PFSK-1 (cell line): ENCODE data around the gene DCK.

ENCODE experiments used
- FOXP2 ChIP-seq: optimal IDR thresholded peaks from 2 replicates; pipeline ENCODE3; 2011; ENCODE audit warnings: borderline replicate concordance, control low read depth, inconsistent platforms; ENCODE audit not compliant: insufficient read depth; ENCODE audit errors: extremely low read length, extremely low read depth
- POLR2AphosphoS5 ChIP-seq: IDR thresholded peaks from 2 replicates; pipeline ENCODE4 v1.6.1; 2012; ENCODE audit warnings: low read depth, mild to moderate bottlenecking, control low read depth, low read length, moderate library complexity
- REST ChIP-seq, 2 experiments: IDR thresholded peaks; 2 replicates each; pipeline versions ENCODE4 v1.6.1 to v1.8.0; 2011 to 2012; ENCODE audit warnings: low read depth in 2 of 2, low read length in 2 of 2, control low read depth in 1 of 2, inconsistent platforms in 1 of 2, mild to moderate bottlenecking in 1 of 2, moderate library complexity in 1 of 2; ENCODE audit not compliant: insufficient read depth in 1 of 2
- SIN3A ChIP-seq: IDR thresholded peaks from 2 replicates; pipeline ENCODE4 v1.6.1; 2012; ENCODE audit warnings: mild to moderate bottlenecking, low read length, moderate library complexity, borderline replicate concordance; ENCODE audit not compliant: insufficient read depth
- TAF1 ChIP-seq: IDR thresholded peaks from 2 replicates; pipeline ENCODE4 v1.6.1; 2012; ENCODE audit warnings: low read length, control low read depth, borderline replicate concordance; ENCODE audit not compliant: insufficient read depth

DCK gene

GRCh38 chr4:71027611-71028010, 34.2 kb downstream of the DCK start:
- TF ChIP-seq FOXP2, result no peak
- TF ChIP-seq SIN3A, result no peak
- no peak for TF ChIP-seq TAF1
- no peak for TF ChIP-seq POLR2AphosphoS5
- no peak for TF ChIP-seq REST (IDR thresholded peaks at IDR 0.05; ENCODE audit: insufficient read depth in 1 of 2, low read depth in 2 of 2, low read length in 2 of 2)

GRCh38 chr4:71029504-71029903, 36.1 kb downstream of the DCK start:
- TF ChIP-seq SIN3A (no peak), FOXP2 (no peak), TAF1 (no peak), POLR2AphosphoS5 (no peak), REST (IDR thresholded peaks at IDR 0.05; ENCODE audit: insufficient read depth in 1 of 2, low read depth in 2 of 2, low read length in 2 of 2) (no peak)

GRCh38 chr4:71045256-71045655, 51.8 kb downstream of the DCK start:
- TF ChIP-seq FOXP2 (no peak), TAF1 (no peak), POLR2AphosphoS5 (no peak), SIN3A (no peak), REST (IDR thresholded peaks at IDR 0.05; ENCODE audit: insufficient read depth in 1 of 2, low read depth in 2 of 2, low read length in 2 of 2) (no peak)

GRCh38 chr4:71049395-71049794, 55.9 kb downstream of the DCK start:
- no peak for TF ChIP-seq REST (IDR thresholded peaks at IDR 0.05; ENCODE audit: insufficient read depth in 1 of 2, low read depth in 2 of 2, low read length in 2 of 2)
- no peak for TF ChIP-seq POLR2AphosphoS5
- no peak for TF ChIP-seq SIN3A
- no peak for TF ChIP-seq TAF1
- no peak for TF ChIP-seq FOXP2

GRCh38 chr4:71050809-71051208, 57.4 kb downstream of the DCK start:
- TF ChIP-seq FOXP2 (no peak), POLR2AphosphoS5 (no peak), TAF1 (no peak), SIN3A (no peak), REST (IDR thresholded peaks at IDR 0.05; ENCODE audit: insufficient read depth in 1 of 2, low read depth in 2 of 2, low read length in 2 of 2) (no peak)
